GF-D8 (cell line): ENCODE data around the gene RAVER2.

Experiments used
- DNase-seq: peaks from one replicate; lab custom pipeline; 2025; lab: John Stamatoyannopoulos, UW

RAVER2 gene

DNA sequence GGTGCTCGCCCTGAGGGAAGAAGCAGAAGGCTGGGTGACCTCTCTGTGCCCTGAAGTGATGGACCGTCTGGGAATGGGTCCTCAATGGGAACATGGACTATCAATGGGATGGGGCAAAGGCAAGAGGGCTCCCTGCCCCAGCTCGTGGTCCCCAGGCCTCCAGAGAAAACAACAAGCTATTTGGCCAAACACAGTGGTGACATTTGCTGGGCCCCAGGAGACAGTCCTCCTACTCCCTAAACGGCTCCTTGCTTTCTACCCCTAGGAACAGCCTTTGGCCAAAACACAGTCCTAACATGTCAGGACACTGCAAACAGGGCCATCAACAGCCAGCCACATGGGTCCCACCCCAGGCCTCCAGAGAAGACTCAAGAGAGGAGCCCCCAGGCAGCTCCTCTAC is 102.8 kb downstream of the RAVER2 start:
- no peak for DNase-seq

DNA sequence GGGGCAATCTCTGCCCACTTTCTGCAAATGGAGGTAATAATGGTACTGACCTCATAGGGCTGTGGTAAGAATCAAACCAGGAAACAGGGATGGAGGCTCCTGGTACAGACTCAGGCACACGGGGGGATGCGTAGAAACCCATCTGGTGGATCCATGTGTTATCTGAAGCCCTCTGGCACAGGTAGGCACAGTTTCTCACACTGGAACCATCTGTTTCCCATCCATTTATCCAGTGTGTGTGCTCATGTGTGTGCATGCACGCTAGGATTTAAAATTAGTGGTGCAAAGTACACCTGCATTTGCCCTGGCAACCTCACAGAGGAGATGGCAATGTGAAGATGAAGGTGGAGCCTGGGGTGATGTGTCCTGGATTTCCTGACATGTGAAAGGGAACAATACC is 103.3 kb downstream of the RAVER2 start:
- DNase-seq, result no peak

DNA sequence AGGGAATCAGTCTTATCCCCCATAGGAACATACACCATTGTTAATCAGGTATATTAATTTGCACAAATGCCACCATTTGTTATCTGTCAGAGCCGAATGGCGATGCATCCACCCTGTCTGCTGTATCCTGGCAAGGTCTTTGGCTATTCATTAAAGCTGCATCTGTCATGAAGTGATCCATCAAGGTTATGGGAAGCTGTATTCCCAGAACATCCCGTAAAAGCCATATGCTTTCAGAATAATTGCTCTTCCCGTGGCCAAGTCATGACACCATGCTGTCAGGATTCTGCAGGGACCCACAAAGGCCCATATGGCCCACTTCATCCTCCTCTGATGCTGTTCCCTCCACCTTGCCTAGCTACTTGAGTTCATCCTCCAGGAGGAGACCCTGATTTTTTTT is 103.9 kb downstream of the RAVER2 start:
- DNase-seq, result no peak

DNA sequence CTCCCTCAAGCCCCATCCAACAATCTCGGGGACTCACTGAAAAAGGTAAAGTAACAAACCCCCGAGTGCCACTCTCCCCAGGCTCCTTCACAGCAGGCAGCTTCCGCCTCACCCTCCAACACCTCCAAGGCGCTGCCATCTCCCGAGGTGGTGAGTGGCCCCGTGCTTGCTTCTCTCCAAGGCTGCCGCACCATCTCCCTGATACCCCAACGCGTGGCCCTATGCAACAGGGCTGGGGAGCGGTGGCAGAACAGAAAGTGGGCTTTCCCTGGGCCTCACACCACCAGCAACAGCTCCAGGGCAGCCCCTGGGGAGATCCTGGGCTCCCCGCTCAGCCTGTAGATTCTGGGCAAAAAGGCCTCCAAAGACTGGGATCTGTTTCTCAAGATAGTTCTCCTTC is 105.1 kb downstream of the RAVER2 start:
- DNase-seq, result no peak

DNA sequence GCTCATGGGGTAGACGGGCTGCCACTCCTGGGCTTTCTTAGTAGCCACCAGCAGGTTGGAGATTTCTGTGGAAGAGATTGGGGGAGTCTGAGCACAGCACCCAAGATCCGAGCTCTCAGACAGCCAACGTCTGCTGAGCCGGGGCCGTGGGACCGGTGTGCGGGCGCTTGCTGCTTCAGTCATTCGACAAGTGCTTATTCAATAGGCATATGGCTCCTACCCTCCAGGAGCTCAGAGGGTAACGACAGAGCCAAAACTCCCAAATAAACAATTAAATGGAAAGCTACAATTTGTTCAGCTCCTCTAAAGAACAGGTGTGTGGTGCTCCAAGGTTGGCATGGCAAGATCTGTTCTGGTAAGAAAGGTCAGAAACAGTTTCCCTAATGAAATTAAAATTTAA is 106.0 kb downstream of the RAVER2 start:
- DNase-seq, result no peak

DNA sequence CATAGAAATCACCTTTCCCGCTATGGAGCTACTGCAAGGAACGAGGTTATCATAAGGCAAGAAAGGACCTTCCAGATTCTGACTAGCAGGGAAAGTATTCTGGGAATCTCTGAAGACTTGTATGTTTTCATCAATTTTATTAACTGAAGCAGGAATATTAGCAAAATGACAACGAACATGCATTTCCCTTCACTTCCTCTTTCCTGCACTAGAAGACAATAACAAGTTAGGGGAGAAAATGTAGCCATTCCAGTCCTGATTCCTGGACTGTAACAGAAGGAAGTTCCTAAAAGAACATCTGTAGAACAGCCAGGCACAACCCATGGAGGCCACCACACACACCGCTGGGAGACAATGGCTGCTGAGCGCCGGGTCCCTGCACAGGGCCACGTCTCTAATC is 106.8 kb downstream of the RAVER2 start:
- DNase-seq, result no peak

DNA sequence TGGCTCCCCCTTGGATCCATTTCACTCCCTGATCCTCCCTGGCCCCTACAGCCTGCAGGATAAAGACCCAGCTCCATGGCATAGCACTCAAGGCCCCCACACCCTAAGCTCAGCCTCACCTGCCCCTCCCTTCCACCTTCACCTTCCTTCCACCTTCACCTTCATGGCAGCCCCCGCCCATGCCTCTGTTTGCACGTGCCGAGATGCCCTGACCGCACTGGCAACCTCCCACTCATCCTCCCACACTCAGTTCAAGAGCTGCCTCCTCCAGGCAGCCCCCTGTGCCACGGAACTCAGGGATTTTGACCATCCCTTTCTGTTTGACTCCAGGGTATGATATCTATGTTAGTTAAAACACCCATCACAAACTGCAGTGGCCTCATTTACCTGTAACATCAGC is 109.8 kb downstream of the RAVER2 start:
- no peak for DNase-seq

DNA sequence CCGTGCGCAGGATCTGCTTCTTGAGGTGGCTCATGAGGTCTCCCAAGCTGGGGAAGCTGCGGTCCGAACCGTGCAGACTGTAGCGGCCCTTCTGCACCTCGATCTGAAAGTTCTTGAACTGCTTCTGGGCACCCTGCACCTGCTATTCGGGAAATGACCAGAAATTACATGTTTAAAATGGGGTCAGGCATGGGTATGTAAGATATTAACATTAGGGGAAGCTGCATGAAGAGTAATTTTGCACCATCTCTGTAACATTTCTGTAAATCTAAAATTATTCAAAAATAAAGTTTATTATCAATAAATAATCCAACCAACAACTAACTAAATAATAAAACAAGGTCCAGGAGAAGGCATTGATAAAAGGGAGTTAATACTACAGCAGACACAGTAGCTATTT is 110.7 kb downstream of the RAVER2 start:
- DNase-seq, result no peak

DNA sequence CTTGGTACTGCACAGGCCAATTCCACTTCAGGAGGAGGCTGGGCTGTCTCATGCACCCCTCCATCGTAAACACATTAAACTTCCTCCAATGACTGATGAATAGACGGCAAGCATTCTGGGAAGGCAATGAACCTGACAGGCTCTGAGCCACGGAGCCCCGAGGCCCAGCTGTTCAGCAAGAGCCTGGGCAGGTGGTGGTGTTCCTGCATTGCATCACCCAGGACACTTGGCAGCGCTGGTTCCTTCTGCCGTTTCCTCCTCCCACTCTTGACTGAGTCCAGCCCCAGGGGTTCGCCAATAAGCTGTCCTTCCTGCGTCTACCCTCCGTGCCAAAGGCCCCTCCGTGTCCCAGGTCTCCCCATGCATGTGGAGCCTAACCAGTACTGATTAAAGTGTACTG is 111.7 kb downstream of the RAVER2 start:
- DNase-seq, result peak; percentile 40

DNA sequence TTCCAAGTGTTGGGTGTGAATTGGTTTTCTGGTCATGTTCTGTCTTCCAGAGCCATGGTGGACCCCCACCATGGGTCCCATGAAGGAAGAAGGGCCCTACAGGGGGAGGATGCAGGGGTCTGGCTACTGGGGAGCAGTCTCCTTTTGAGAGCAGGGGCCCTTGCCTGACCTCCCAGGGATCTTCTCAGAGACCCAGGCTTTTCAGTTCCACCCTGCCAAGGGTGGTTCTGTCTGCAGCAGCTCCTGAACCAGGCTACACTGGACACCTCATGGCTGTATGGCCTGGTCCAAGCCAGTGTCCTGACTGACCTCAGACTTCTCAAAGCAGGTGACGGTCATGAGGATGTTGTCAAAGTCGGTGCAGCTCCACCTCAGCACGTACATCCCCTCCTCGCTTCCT is 112.5 kb downstream of the RAVER2 start:
- DNase-seq, result no peak

DNA sequence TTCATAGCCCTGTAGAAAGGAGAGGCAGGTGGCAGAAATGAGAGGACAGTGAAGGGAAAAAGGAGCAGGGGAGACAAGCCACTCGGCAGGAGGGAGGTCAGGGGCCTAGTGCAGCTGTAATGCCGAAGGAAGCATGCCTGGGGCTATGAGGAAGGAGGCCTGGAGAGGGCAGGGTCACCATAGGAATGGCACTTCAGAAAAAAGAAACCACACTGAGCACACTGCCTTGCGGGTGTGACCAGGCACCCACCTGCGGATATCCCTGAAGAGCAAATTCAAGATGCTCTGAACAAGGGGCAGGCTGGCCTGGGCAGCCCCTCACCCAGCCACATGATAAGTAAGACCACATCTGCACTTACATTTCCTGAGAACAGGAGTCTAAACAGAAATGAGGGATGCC is 116.7 kb downstream of the RAVER2 start:
- no peak for DNase-seq

DNA sequence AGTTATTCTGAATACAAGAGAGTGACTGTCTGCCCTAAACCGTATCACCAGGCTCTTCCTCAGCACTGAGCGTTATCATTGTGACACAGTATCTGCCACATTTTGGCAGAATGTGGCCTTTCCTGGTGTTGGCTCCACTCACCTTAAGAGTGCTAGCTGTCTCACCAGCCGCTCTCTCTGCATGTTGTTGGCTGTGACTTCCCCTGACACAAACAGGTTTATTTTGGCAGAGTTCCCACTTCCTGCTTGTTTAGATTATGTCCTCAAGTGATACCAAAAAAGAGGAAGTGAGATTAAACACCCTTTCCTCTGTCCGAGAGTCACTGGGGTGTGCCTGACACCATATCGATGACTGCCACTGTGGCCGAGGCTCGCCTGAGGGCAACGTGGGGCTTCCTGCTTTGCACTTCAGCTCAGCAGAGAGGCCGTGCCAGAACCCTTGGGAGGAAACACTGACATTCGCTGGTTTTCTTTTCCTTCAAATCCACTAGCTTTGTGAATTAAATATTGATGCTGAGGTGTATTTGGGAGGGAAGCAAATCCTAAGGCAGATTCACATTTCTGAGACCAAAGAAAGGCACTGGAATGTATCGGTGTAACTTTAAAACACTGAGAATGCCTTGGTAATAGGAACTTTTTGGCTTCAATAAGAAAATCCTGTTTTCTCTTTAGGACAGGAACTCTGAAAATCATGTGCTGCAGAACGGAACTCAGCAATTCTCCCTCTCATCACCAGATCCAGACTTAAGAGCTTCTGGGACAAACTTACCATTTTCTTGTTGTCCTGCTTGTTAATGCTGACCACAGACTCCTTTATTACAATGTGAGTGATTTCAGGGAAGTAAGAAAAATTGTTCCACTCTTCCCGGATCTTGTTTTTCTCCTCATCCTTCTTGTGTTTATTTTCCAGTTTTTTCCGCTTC is 119.4 kb downstream of the RAVER2 start:
- DNase-seq, result peak; percentile 97

DNA sequence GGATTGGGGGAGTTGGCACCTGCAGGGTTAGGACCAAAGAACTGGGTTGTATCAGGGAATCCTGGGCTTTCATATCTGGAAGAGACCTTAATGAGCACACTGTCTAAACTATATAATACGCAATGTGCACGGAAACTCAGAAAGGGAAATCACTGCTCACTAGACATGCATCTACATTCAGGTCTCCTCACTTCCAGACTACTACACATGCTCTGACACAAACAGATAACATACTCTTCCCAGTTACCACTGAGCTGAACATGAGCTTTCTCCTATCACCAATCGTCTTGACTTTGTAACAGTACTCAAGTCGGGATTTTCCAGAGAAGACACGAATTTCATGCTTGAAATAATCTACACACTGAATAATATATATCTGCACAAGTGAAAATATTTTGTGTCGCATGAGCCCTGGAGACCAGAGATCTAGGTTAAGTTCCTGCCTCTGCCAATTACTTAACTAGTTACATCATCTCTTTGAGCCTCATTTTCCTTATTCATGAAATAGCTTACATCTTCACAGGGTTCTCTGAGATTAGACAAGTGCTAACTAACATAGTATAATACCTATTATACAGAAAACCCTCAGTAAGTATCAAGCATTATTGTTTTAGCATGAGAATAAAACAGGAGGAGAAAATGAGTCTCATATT is 120.4 kb downstream of the RAVER2 start:
- no peak for DNase-seq

DNA sequence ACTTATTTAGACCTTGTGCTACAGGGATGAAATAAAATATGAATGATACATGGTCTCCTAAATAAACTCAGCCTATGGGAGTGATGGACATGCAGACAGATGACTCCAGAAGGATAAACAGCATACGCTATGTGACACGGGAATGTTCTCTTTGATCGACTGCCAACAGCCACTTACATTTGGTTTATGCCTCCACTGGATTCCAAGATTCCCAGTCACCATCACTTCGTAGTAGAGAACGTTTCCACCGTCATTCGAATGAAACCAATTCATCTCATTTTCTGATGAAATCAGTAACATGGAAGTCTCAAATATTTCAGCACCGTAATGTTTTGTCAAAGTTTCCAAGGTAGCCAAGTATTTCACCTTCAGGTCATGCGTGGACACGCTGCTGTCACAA is 121.8 kb downstream of the RAVER2 start:
- no peak for DNase-seq

DNA sequence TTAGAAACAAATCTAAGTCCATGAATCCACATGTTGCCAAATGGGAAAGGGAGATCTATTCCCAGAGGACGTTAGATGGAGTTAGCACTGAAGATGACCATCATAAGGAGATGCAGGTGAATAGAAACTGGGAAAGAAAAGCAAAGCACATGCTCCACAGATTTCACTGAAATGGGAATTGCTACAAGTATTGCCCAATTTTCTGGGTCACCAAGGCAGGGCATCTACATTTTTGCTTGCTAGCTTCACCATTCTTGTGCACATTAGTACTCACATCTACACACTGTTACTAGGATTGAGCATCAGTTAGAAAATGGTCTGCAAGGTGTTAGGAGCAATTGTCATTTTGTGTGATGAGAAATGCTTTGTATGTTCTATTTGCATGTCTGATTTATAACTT is 122.4 kb downstream of the RAVER2 start:
- DNase-seq, result no peak

DNA sequence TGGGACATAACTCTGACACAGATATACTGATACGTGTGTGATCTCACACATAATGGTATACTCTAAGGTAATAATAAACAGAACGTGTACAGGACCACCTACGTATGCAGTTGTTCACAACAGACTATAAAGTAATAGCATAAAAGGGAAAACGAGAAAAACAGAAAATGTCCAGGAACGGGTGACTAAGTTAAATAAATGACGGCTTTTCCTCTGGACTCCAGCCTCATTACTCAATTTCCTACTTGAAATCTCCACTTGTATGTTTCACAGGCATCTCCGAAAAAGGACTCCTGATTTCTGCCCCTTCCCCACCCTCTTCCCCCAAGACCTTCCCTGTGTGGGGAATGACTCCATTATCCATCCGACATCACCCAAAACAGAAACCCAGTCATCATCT is 126.4 kb downstream of the RAVER2 start:
- DNase-seq, result no peak

DNA sequence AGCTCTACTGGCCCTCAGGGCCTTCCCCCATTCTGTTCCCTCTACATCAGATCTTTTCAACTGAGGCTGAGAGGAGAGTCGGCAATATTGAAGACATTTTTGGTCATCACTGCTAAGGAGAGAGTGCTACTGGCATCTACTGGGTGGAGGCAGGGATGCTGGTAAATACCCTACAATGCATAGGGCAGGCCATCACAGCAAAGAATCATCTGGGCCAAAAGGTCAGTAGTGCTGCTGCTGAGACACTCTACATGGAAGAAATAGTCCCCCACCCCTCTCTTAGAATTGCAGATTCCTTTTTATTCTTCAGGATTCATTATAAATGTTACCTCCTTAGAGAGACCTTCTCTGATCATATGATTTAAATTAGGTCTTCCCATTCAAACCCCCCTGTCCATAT is 127.2 kb downstream of the RAVER2 start:
- no peak for DNase-seq

DNA sequence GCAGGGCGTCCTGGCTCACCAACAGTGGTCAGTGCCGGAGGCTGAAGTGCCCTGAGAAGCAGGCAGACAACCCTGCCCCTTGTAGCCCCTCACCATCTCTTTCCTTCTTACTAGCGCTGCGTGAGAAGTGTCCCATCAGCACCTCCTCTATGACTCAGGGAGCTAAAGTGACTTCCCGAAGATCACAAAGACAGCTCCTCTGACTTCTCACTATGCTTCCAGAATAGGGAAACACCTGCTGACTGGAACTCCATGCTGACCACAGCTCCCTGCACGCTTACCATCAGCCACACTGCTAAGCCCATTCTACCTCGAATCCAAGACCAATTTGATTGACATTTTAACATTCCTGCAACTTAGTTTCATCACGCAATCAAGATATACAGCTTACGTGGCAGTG is 128.7 kb downstream of the RAVER2 start:
- no peak for DNase-seq

DNA sequence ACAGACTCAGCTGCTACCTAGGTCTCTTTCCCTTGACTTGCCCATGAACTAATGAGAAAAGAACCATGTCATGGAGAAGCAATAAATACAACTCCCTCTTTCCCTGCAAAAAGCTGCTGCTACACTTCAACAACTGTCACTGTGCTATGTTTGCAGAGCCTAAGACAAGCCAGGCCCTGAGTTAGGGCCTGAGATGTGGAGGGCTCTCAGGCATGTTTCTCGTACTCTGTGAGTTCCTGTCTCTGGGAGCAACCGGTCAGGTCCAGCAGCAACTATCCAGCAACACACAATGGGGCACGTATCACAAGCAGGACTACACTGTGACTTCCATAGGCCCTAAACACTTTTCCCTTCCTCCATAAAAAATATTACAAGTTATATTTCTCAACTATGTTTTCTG is 129.8 kb downstream of the RAVER2 start:
- DNase-seq, result no peak

DNA sequence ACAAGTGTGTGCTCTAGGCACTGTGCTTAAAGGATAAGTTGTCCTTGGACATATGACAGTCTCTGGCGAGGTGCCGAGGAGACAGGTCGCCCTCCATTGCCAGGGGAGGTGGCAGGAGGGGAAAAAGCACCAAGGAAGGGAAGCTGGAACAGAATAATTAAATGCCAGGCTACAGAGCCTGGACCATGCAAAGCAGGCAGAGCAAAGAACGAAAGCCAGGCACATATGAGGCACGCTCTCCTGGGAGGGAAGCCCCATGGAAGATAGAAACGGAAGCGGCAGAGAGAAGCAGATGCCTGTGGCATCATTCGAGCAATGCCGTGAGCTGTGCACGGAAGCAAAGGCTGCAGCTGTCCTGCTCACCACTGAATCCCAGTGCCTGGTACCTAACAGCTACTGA is 130.2 kb downstream of the RAVER2 start:
- no peak for DNase-seq

DNA sequence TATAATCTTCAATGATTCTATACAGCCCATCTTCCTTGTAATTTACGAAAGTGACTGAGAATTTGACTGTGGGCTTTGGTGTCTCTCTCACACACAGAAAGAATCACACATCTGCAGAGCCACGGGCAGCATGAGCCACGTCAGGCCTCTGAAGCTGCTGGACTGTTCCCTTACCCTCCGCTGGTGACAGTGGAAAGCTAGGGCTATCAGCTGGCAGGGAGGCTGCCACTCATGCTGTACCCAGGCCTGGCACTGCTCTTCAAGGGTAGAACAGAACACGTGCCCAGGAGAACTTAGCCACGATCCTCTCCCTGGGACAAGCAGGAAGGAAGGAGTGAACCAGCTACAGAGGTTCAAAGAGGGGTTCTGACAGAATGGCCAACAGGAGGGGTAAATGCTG is 130.7 kb downstream of the RAVER2 start:
- no peak for DNase-seq

DNA sequence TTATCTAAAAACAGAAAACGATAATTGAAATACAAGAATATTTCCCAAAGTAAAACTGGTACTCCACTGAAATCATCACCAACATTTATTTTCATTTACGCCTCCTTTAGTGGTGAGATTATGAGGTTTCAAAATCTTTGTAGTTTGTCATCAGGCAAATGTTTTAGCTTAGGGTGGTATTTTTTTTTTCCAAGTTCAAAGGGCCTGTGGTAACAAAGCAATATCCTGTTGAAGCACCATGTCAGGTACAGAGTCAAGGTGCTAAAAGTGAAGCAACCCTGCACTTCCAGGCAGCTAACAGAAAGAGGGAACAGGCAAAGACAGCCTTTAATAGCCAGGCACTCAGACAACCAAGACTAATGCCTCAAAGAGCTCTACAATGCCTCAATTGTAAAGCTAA is 132.3 kb downstream of the RAVER2 start:
- DNase-seq, result no peak

DNA sequence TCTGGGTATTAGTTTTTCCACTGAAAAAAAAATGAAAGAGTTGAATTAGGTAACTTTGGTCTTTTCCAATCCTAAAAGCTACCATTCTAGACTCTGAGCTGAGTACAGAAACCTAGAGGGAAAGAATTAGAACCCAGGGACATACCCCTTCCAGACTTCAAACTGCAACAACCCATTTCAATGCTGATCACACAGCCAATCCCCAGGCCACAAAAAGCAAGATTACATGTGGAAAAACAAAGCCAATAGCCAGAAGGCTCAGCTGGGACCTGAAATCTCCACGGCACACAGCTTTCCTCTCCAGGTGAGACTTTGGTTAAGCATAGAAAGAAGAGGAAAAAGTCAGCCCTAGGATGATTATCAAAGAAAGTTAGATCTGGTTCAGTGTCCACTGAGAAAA is 132.7 kb downstream of the RAVER2 start:
- no peak for DNase-seq

DNA sequence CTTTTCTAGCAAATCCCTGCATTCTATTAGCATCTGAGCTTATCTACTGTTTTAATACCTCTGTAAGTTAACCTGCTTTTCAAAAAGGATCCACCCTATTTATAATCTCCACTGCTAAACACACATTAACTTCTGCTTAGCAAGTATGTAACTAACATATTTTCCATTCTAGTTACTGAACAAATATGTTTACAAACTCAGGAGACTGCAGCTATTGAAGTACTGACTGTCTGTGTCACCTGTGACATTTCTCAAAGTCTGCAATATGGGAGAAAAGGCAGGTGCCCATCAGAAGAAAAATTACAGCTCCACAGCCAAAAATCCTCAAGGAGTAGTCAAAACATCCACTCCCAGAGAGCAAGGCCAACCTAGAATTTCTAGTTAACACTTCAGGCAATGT is 133.2 kb downstream of the RAVER2 start:
- DNase-seq, result no peak
